C4-2B (cell line): Measurements from ENCODE around the gene MAGEA4.

Experiments
- CTCF ChIP-seq: fragments of 450-650 bp; conservative IDR thresholded peaks from 2 replicates; pipeline ENCODE4 v1.5.1; 2017; ENCODE audit warnings: mild to moderate bottlenecking
- ZFX ChIP-seq: fragments of 450-650 bp; IDR thresholded peaks from 2 replicates; pipeline ENCODE4 v1.6.1; 2017

GRCh38 chrX:151954730-151955129 is 42.0 kb downstream of the MAGEA4 start:
- TF ChIP-seq CTCF (no peak), ZFX (no peak)
